Neural cell (in vitro differentiated cells): ENCODE measurements around the gene MMP15.

Experiments
- CTCF ChIP-seq: fragments of 450-650 bp; IDR thresholded peaks from 2 replicates; pipeline ENCODE4 v1.5.1; 2014; ENCODE audit warnings: antibody characterized with exemption, mild to moderate bottlenecking, moderate library complexity; ENCODE audit not compliant: poor library complexity, severe bottlenecking
- EP300 ChIP-seq: fragments of 450-650 bp; conservative IDR thresholded peaks from 2 replicates; pipeline ENCODE4 v1.6.1; 2014; ENCODE audit warnings: antibody characterized with exemption, mild to moderate bottlenecking, moderate library complexity; ENCODE audit not compliant: poor library complexity, severe bottlenecking
- EZH2 ChIP-seq: fragments of 200-600, 300-800 bp; shearing (Covaris generic), sonication (generic); IDR thresholded peaks from 2 replicates; pipeline ENCODE4 v1.6.1; 2014; ENCODE audit warnings: antibody characterized with exemption, low read length, borderline replicate concordance, mild to moderate bottlenecking; ENCODE audit not compliant: insufficient read depth, poor library complexity, severe bottlenecking
- MXI1 ChIP-seq: fragments of 450-650 bp; conservative IDR thresholded peaks from 2 replicates; pipeline ENCODE4 v1.6.1; 2014; ENCODE audit warnings: antibody characterized with exemption, mild to moderate bottlenecking; ENCODE audit not compliant: poor library complexity, severe bottlenecking
- POLR2AphosphoS5 ChIP-seq: IDR thresholded peaks from 2 replicates; pipeline ENCODE4 v1.6.1; 2012
- RAD21 ChIP-seq: fragments of 450-650 bp; conservative IDR thresholded peaks from 2 replicates; pipeline ENCODE4 v1.6.1; 2014; ENCODE audit warnings: antibody characterized with exemption, mild to moderate bottlenecking, moderate library complexity
- REST ChIP-seq: IDR thresholded peaks from 2 replicates; pipeline ENCODE4 v1.6.1; 2012; ENCODE audit warnings: borderline replicate concordance
- TAF1 ChIP-seq: IDR thresholded peaks from 2 replicates; pipeline ENCODE4 v1.6.1; 2012; ENCODE audit warnings: low read depth

GRCh38 chr16:57994361-57994760 lies 31.2 kb upstream of the MMP15 start:
- TF ChIP-seq POLR2AphosphoS5 (no peak), REST (no peak), CTCF (no peak), EZH2 (no peak), EP300 (no peak), RAD21 (no peak), TAF1 (no peak), MXI1 (no peak)
